Gastrocnemius medialis (tissue), 4 donors: ENCODE measurements around the gene PRR9.

Source experiments
- CTCF ChIP-seq, 5 experiments: fragments of 450-650 bp in 3 of 5; fragments of 200-600 bp in 2 of 5; sonication (generic) in 2 of 5; IDR thresholded peaks in 4 of 5; conservative IDR thresholded peaks in 1 of 5; 1 replicate in 4 of 5; 2 replicates in 1 of 5; pipeline ENCODE4 v1.5.1; 2016 to 2019; ENCODE audit warnings: antibody characterized with exemption in 5 of 5, mild to moderate bottlenecking in 3 of 5, moderate library complexity in 3 of 5
- POLR2A ChIP-seq, 2 donors: fragments of 450-650 bp; IDR thresholded peaks; one replicate each; pipeline ENCODE4 v1.6.1; 2017; ENCODE audit warnings: antibody characterized with exemption in 2 of 2, mild to moderate bottlenecking in 2 of 2, moderate library complexity in 2 of 2

- TF ChIP-seq CTCF (IDR thresholded peaks at IDR 0.05 in 4 of 5, conservative IDR thresholded peaks at IDR 0.05 in 1 of 5) (no peak), POLR2A (IDR thresholded peaks at IDR 0.05) (no peak)
Observed at GRCh38 chr1:153261281-153262069, 44.1 kb downstream of the PRR9 start.
